Fibroblast of skin of left biceps (primary cell): ENCODE data around the gene SCN8A.
"Not testable (repeated sequence)": the region's sequence is repeated elsewhere in the genome, so short reads cannot be mapped to it uniquely, and the experiment has no call there.

Experiments
- DNase-seq, 2 experiments: peaks; one replicate each; pipeline ENCODE4 v3.0.0-alpha.2; 2013; ENCODE audit warnings: low read depth in 2 of 2

SCN8A gene

GRCh38 chr12:51814311-51815088 is 223.5 kb downstream of the SCN8A start:
- DNase-seq: peak; percentile 24 to 28

GRCh38 chr12:51815571-51815970 is 224.5 kb downstream of the SCN8A start:
- DNase-seq: no peak

- DNase-seq: no peak
Observed at GRCh38 chr12:51817027-51817953, 226.3 kb downstream of the SCN8A start.

- DNase-seq: no peak
Observed at GRCh38 chr12:51818086-51818485, 227.1 kb downstream of the SCN8A start.

GRCh38 chr12:51818566-51819300 is 227.7 kb downstream of the SCN8A start:
- peak; percentile 72 to 77 for DNase-seq

- DNase-seq: no peak
Observed at GRCh38 chr12:51819736-51820525, 228.9 kb downstream of the SCN8A start.

- DNase-seq: peak; percentile 31 to 44
Observed at GRCh38 chr12:51820526-51821439, 229.8 kb downstream of the SCN8A start.

GRCh38 chr12:51821440-51822260 is 230.6 kb downstream of the SCN8A start:
- no peak for DNase-seq

GRCh38 chr12:51822261-51822616 is 231.2 kb downstream of the SCN8A start:
- no peak for DNase-seq

GRCh38 chr12:51822956-51823355 is 231.9 kb downstream of the SCN8A start:
- no peak for DNase-seq

- DNase-seq: peak; percentile 17 to 23
Observed at GRCh38 chr12:51823875-51824565, 233.0 kb downstream of the SCN8A start.

GRCh38 chr12:51825216-51825615 is 234.2 kb downstream of the SCN8A start:
- no peak for DNase-seq

GRCh38 chr12:51826881-51827280 is 235.8 kb downstream of the SCN8A start:
- no peak for DNase-seq

- no peak for DNase-seq
Observed at GRCh38 chr12:51827925-51828818, 237.1 kb downstream of the SCN8A start.

GRCh38 chr12:51829011-51829481 is 238.0 kb downstream of the SCN8A start:
- no peak for DNase-seq

- DNase-seq: no peak
Observed at GRCh38 chr12:51829641-51830040, 238.6 kb downstream of the SCN8A start.

GRCh38 chr12:51831817-51832216 is 240.8 kb downstream of the SCN8A start:
- not testable (repeated sequence) for DNase-seq
